ENCODE results near the gene TMEM179. TPM values are rescaled to one million over a fixed set of nuclear protein-coding genes. Genes with fewer than 3 reads are reported as not detected.
A peak's percentile ranks its signal among the peaks of the same experiment; 100 is the strongest.

Gene TMEM179
- total RNA-seq, 1 donor: not detected

- no peak overlapping the region for H3K4me3 ChIP-seq (ENCODE audit: low read depth, low read length)
- TF ChIP-seq CTCF (IDR thresholded peaks at IDR 0.05; ENCODE audit: insufficient read depth, low read length): no peak
- no peak for DNase-seq (ENCODE audit: low read depth)
Observed at GRCh38 chr14:104592785-104593184, 11.8 kb downstream of the TMEM179 start.

- DNase-seq (ENCODE audit: low read depth): no peak
- TF ChIP-seq CTCF (IDR thresholded peaks at IDR 0.05; ENCODE audit: insufficient read depth, low read length): no peak
- H3K4me3 ChIP-seq (ENCODE audit: low read depth, low read length): no peak overlapping the region
Observed at GRCh38 chr14:104592292-104592672, 12.3 kb downstream of the TMEM179 start.

GRCh38 chr14:104591506-104592291, 12.9 kb downstream of the TMEM179 start:
- no peak for TF ChIP-seq CTCF (IDR thresholded peaks at IDR 0.05; ENCODE audit: insufficient read depth, low read length)
- no peak overlapping the region for H3K4me3 ChIP-seq (ENCODE audit: low read depth, low read length)
- DNase-seq (ENCODE audit: low read depth): no peak

GRCh38 chr14:104591031-104591430, 13.5 kb downstream of the TMEM179 start:
- H3K4me3 ChIP-seq (ENCODE audit: low read depth, low read length): no peak overlapping the region
- DNase-seq (ENCODE audit: low read depth): no peak
- no peak for TF ChIP-seq CTCF (IDR thresholded peaks at IDR 0.05; ENCODE audit: insufficient read depth, low read length)

GRCh38 chr14:104590240-104590965, 14.2 kb downstream of the TMEM179 start:
- no peak for TF ChIP-seq CTCF (IDR thresholded peaks at IDR 0.05; ENCODE audit: insufficient read depth, low read length)
- peak; percentile 2 for DNase-seq (ENCODE audit: low read depth)
- peak overlapping the region; percentile 41 for H3K4me3 ChIP-seq (ENCODE audit: low read depth, low read length)

- DNase-seq (ENCODE audit: low read depth): no peak
- no peak for TF ChIP-seq CTCF (IDR thresholded peaks at IDR 0.05; ENCODE audit: insufficient read depth, low read length)
- no peak overlapping the region for H3K4me3 ChIP-seq (ENCODE audit: low read depth, low read length)
Observed at GRCh38 chr14:104589338-104590195, 15.0 kb downstream of the TMEM179 start.

All from fibroblast of the aortic adventitia (primary cell).